Esophagus squamous epithelium (tissue), 5 donors: ENCODE measurements around the gene RHBDL2. TPM values are rescaled to one million over a fixed set of nuclear protein-coding genes. Genes with fewer than 3 reads are reported as not detected.
"Not testable (repeated sequence)": the region's sequence is repeated elsewhere in the genome, so short reads cannot be mapped to it uniquely, and the experiment has no call there.

Experiments used
- DNase-seq: peaks from one replicate; lab custom pipeline; 2025; lab: John Stamatoyannopoulos, UW
- H3K27ac ChIP-seq, 4 donors: fragments of 200-600 bp; sonication (generic); one replicate each; pipeline ENCODE4 v1.5.1; 2016 to 2019; ENCODE audit warnings: mild to moderate bottlenecking in 1 of 4
- H3K27me3 ChIP-seq, 4 donors: fragments of 200-600 bp; sonication (generic); 1 replicate in 3 of 4; 2 replicates in 1 of 4; pipeline versions ENCODE4 v1.5.1 to v1.6.0; 2017 to 2021; ENCODE audit warnings: antibody characterized with exemption in 1 of 4
- H3K36me3 ChIP-seq, 3 donors: fragments of 200-600 bp; sonication (generic); one replicate each; pipeline ENCODE4 v1.5.1; 2016 to 2019
- H3K4me1 ChIP-seq, 3 donors: fragments of 200-600 bp; sonication (generic); one replicate each; pipeline ENCODE4 v1.5.1; 2017 to 2019
- H3K4me3 ChIP-seq, 4 donors: fragments of 200-600 bp; sonication (generic); 1 replicate in 3 of 4; 2 replicates in 1 of 4; pipeline ENCODE4 v1.5.1; 2016 to 2019; ENCODE audit warnings: mild to moderate bottlenecking in 2 of 4, moderate library complexity in 1 of 4
- H3K9me3 ChIP-seq, 3 donors: fragments of 200-600 bp; sonication (generic); one replicate each; pipeline ENCODE4 v1.5.1; 2016 to 2019
- POLR2A ChIP-seq, 4 donors: fragments of 450-650 bp; IDR thresholded peaks; one replicate each; pipeline ENCODE4 v1.6.1; 2017; ENCODE audit warnings: antibody characterized with exemption in 4 of 4, mild to moderate bottlenecking in 4 of 4, moderate library complexity in 3 of 4
- WGBS, 2 donors: methylation state at CpG; one replicate each; pipeline ENCODE4 v1.1.5; 2018; 5-methylcytosine and 5-hydroxymethylcytosine counted together
- intact Hi-C: fragments of 100-400 bp; cut with DNase I; formaldehyde crosslinking; loops from one replicate; pipeline ENCODE4 v1.15.0; 2022
- total RNA-seq, 4 donors: library from RNA; depleted of rRNA; stranded (reverse); fragments of >200 nt; gene quantifications; one replicate each; pipeline ENCODE4 v1.1.0, GENCODE V29; 2016
- TF ChIP-seq, protein P1 (sequence below), 6 experiments: fragments of 450-650 bp in 4 of 6; fragments of 200-600 bp in 2 of 6; sonication (generic) in 2 of 6; IDR thresholded peaks; one replicate each; pipeline ENCODE4 v1.5.1; 2016 to 2019; ENCODE audit warnings: antibody characterized with exemption in 6 of 6, mild to moderate bottlenecking in 4 of 6, moderate library complexity in 4 of 6
- donor health status: DM: yes; HTN: yes; CAD: no.

Gene RHBDL2
- total RNA-seq, 4 donors from 2014 or later = 11.6 to 23.0 (median 17.4) TPM

DNA sequence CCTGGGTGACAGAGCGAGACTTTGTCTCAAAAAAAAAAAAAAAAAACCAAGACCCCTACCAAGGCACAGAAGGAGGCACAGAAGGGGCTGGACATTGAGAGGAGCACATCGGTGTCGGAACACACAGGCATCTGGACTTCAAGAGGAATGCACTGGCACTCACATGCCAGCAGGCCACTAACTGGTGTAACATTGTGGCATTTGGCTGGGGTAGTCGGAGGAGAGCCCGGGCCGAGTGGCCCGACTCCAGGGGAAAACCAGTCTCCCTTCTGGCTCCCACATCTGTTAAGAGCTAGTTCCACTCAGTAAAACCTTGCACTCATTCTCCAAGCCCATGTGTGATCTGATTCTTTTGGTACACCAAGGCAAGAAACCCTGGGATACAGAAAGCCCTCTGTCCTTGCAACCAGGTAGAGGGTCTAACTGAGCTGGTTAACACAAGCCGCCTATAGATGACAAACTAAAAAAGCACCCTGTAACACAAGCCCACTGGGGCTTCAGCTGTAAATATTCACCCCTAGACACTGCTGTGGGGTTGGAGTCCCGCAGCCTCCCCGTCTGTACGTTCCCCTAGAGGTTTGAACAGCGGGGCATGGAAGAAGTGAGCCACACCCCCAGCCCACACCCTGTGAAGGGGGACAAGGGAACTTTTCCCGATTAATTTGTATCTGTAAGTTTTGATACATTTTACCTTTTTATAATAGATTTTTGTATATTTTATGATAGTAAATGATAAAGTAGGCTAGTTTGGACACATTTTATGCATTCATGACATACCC, 32.2 kb upstream of the RHBDL2 start:
- H3K36me3 ChIP-seq = no peaks in the 10 kb centered on the region
- DNase-seq = no peak
- TF ChIP-seq, protein P1, sequence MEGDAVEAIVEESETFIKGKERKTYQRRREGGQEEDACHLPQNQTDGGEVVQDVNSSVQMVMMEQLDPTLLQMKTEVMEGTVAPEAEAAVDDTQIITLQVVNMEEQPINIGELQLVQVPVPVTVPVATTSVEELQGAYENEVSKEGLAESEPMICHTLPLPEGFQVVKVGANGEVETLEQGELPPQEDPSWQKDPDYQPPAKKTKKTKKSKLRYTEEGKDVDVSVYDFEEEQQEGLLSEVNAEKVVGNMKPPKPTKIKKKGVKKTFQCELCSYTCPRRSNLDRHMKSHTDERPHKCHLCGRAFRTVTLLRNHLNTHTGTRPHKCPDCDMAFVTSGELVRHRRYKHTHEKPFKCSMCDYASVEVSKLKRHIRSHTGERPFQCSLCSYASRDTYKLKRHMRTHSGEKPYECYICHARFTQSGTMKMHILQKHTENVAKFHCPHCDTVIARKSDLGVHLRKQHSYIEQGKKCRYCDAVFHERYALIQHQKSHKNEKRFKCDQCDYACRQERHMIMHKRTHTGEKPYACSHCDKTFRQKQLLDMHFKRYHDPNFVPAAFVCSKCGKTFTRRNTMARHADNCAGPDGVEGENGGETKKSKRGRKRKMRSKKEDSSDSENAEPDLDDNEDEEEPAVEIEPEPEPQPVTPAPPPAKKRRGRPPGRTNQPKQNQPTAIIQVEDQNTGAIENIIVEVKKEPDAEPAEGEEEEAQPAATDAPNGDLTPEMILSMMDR (IDR thresholded peaks at IDR 0.05) = no peak
- no peak for TF ChIP-seq POLR2A (IDR thresholded peaks at IDR 0.05)
- H3K27me3 ChIP-seq = no peaks in the 10 kb centered on the region
- WGBS, 2 donors = 64 to 66% methylated on average over 11 to 13 of the region's 13 CpGs
- H3K4me1 ChIP-seq = no peaks in the 10 kb centered on the region
- peaks cover 0 to 9% (median 6%) of the 10 kb centered on the region in 3 donors for H3K9me3 ChIP-seq
- intact Hi-C loops = no loop called here
- no peak overlapping the region for H3K27ac ChIP-seq
- H3K4me3 ChIP-seq = no peak overlapping the region

DNA sequence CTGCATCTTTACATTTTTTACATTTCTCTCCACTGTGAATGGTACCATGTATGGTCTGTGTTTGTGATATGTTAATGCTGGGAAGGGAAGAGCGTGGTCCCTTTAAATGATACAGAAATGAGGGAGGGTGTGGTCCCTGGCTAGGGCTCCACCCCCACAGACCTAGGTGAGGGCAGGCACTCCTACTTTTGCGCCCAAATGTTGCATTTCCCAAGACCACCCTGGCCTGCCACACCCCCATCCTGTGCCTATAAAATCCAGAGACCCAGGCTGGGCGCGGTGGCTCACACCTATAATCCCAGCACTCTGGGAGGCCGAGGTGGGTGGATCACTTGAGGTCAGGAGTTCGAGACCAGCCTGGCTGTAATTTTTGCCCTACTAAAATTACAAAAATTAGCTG, 31.5 kb upstream of the RHBDL2 start:
- H3K4me3 ChIP-seq, DNase-seq, H3K27ac ChIP-seq, H3K4me1 ChIP-seq, H3K27me3 ChIP-seq, H3K9me3 ChIP-seq, intact Hi-C loops, H3K36me3 ChIP-seq: not testable (repeated sequence)
- 46 to 49% methylated on average over 4 to 6 of the region's 6 CpGs for WGBS, 2 donors

DNA sequence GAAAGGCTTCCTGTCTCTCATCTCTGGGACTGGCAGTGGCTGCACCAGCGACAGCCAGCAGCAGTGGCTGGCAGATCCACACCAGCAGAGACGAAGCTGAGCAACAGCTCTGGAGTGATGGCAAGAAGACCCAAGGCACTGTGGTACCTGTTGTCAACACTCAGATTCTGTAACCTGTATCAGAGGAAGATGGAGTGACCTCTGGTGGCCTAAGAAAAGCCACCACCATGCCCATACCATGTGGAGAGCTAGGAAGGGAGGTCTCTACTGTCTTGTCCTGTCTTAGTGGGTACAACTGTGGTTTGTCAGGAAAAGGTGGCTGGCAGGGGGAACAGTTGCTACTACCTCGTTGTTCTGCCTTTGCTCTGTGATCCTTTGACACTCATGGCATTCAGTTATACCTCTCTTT, 22.5 kb upstream of the RHBDL2 start:
- Histone ChIP-seq H3K4me1 (peaks cover 0 to 24% (median 4%) of the 10 kb centered on the region in 3 donors), H3K9me3 (no peaks in the 10 kb centered on the region), H3K27me3 (no peaks in the 10 kb centered on the region), H3K36me3 (no peaks in the 10 kb centered on the region), H3K4me3 (no peak overlapping the region), H3K27ac (no peak overlapping the region)
- intact Hi-C loops = no loop called here
- DNase-seq = no peak
- WGBS, 2 donors = 55 to 87% methylated on average over 2 to 3 of the region's 3 CpGs
- TF ChIP-seq, protein P1 (IDR thresholded peaks at IDR 0.05) = peak in 3 of 6 experiments; percentile 13 to 37 (median 16)
- TF ChIP-seq POLR2A (IDR thresholded peaks at IDR 0.05) = no peak

DNA sequence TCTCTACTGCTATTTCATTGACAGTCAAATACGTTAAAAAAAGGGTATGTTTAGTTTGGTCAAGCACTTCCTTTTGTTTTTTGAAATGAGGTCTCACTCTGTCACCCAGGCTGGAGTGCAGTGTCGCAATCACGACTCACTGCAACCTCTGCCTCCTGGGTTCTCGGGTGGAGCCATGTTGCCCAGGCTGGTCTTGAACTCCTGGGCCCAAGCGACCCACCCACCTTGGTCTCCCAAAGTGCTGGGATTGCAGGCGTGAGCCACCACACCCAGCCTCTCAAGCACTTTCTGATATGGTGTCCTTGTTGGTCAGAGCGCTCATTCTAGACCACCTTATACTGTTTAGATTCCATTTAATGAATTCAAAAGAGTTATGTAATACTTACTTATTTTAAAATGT, 20.9 kb upstream of the RHBDL2 start:
- no peak for TF ChIP-seq POLR2A (IDR thresholded peaks at IDR 0.05)
- TF ChIP-seq, protein P1 (IDR thresholded peaks at IDR 0.05) = no peak
- no peaks in the 10 kb centered on the region for H3K27me3 ChIP-seq
- no peak for DNase-seq
- 65 to 70% methylated on average over 6 to 7 of the region's 7 CpGs for WGBS, 2 donors
- H3K36me3 ChIP-seq = no peaks in the 10 kb centered on the region
- no peak overlapping the region for H3K4me3 ChIP-seq
- H3K4me1 ChIP-seq = peaks cover 0 to 38% (median 4%) of the 10 kb centered on the region in 3 donors
- intact Hi-C loops = no loop called here
- H3K27ac ChIP-seq = peak overlapping the region in 1 of 4 donors; percentile 34
- H3K9me3 ChIP-seq = no peaks in the 10 kb centered on the region

DNA sequence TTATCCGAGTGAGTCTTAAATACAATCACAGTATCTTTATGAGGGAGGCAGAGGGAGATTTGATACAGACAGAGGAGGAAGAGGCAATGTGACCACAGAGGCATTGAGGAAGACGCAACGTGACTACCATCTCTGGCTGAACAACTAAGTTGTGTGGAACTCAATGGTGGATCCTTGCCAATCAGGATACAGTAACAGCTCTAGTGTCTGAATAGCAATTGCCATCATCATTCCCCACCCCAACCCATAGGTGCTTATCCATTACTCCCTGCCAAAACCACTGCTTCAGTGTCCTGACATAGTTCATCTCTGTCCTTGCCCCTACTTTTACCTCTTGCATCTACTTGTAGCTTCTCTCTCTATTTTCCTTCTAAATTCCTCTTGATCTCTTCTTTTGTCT, 20.5 kb upstream of the RHBDL2 start:
- Histone ChIP-seq H3K36me3 (no peaks in the 10 kb centered on the region), H3K27ac (peak overlapping the region in 2 of 4 donors; percentile 18 to 34), H3K27me3 (no peaks in the 10 kb centered on the region), H3K4me3 (no peak overlapping the region), H3K4me1 (peaks cover 0 to 40% (median 4%) of the 10 kb centered on the region in 3 donors), H3K9me3 (no peaks in the 10 kb centered on the region)
- TF ChIP-seq, protein P1 (IDR thresholded peaks at IDR 0.05) = peak in 1 of 6 experiments; percentile 4
- TF ChIP-seq POLR2A (IDR thresholded peaks at IDR 0.05) = no peak
- intact Hi-C loops = no loop called here
- DNase-seq = no peak
- WGBS, 2 donors = 43 to 54% methylated on average over 3 of the region's 3 CpGs
